Measurements from ENCODE around the gene IGSF3.
"Not testable (repeated sequence)": the region's sequence is repeated elsewhere in the genome, so short reads cannot be mapped to it uniquely, and the experiment has no call there.

IGSF3 gene

DNA sequence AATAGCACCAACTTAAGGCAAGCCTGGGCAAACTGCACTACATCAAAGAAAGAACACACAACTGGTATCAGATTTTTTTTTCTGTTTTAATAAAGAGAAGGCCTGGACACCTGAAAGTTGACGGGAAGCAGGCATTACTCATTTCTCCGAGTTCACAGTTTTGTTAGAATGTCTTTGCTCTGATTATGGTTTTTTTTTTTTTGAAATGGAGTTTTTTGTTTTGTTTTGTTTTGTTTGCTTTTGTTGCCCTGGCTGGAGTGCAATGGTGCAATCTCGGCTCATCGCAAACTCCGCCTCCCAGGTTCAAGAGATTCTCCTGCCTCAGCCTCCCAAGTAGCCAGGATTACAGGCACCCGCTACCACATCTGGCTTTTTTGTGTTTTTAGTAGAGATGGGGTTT is 9.7 kb downstream of the IGSF3 start:
- not testable (repeated sequence) for DNase-seq

DNA sequence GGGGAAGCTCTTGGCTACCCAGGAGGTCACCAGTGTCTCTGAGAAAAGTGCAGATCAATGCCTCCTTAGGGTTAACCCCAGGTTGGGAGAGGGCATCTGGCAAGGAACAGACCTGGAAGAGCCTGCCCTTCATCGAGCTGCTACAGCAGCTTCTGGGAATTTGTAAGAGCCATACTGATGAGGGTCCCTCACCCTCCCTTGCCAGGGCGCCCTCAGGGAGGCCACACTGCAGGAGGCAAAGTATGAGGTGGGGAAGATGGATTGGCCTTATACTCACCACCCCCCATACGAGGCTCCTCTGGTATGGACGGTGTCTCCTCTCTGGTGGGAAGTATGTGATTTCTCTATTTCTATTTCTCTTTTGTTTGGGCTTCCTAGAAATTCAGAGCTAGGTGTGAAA is 13.2 kb downstream of the IGSF3 start:
- no peak for DNase-seq

DNA sequence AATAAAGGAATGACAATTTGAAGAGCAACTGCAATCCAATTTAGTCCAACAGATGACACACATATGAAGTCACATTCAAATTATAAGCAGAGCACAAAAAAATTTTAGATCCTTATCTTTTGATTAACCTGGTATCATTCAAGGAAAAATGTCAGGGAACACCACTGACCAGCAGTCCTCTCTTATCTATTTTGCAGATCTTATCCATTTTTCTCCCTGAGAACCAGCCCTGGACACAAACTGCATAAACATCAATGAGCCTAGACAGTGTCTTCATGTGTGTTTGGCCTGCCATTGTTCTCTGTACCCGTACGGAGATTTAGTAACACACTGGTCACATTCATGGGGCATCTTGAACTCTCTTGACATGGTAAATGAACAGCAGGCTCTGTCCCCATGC is 14.9 kb downstream of the IGSF3 start:
- DNase-seq: not testable (repeated sequence)

DNA sequence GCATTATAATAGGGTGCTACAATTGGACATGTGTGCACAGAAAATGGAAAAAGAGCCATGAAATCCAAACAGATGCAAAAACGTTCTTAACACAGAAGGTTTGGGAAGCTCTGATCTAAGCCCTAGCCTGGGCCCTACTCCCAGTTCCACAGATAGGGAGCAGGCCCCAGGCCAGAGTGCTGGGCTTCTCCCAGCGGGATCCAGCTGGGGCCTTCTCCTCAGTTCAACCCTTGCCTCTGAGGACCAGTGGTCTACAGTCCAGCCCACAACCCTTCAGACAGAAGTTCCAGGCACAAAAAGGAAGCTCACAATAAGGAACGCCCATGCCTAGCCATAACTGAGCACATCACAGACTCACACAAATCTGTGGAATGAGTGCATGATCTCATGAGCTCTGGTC is 16.8 kb downstream of the IGSF3 start:
- DNase-seq: not testable (repeated sequence)

DNA sequence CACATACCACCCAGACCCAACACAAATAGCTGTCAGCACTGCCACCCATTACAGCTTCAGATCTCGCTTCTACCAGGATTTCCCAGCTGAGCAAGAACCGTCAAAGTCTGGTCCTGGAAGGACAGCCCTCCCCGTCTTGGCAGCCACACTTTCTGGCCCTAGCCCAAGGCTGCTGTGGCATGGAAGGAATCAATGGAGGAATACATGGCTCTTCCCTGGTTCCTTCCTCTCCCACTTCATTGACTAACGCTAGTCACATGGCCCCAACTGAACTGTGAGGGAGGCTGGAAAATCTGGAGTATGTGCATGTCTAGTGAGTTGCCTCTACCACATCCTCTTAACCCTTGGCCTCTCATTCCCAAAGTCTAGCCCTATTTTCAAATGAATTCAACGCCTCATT is 18.5 kb downstream of the IGSF3 start:
- DNase-seq: not testable (repeated sequence)

DNA sequence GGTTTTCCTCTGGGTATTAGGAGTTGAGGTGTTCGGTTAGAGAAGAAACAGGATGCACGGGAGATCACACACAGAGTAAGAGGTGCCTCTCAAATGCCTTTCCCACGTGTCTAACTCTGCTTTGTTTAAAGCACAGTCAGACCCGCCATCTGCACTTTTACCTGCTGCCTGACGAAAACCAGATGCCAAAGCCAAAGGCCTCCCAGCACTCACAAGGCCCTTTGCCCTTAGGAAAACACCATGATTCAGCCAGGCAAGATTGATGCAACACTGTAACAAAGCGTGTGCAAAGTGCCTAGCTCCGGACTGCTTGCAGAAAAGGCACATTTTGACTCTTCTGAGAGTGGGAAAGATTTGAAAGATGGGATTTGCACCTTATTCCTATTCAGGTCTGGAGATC is 19.2 kb downstream of the IGSF3 start:
- DNase-seq: not testable (repeated sequence)

DNA sequence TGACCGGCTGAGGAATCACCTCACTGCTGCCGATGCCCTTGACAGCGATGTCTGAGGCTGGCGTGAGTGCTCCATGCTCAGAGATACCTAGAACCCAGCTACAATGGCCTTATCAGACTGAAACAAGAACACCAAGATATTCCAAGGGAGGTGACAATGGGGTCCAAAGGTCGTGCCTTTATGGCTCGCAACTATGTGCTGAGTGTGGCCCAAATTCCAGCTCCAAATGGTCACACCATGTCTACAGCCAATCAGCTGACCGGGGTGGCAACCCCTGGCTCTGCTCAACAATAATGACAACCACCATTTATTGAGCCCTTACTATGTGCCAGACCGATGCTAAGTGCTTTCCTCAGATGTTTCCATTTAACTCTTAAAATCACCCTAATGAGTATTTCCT is 20.3 kb downstream of the IGSF3 start:
- not testable (repeated sequence) for DNase-seq

DNA sequence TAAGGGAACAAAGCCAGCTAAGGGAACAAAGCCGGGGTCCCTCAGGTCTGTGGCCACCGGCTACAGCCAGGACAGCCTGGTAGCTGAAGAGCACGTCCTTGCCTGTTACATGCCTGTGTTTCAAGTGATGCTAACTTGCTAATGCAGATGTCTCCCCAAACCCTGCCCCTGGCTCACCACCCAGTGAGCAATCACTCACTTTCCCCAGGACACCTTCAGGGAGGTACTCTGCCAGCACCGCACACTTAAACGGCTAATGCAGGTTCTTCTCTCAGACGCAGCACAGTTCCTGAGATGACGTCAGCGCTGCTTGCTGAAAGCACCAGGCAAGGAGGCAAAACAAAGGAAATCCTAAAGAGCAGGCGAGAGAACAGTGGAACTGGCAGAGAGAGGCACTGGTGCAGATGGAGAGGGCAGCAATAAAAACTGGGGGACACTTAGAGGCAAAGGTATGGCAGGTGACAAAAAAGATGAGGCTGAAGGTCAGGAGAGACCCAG is 20.8 kb downstream of the IGSF3 start:
- not testable (repeated sequence) for DNase-seq

DNA sequence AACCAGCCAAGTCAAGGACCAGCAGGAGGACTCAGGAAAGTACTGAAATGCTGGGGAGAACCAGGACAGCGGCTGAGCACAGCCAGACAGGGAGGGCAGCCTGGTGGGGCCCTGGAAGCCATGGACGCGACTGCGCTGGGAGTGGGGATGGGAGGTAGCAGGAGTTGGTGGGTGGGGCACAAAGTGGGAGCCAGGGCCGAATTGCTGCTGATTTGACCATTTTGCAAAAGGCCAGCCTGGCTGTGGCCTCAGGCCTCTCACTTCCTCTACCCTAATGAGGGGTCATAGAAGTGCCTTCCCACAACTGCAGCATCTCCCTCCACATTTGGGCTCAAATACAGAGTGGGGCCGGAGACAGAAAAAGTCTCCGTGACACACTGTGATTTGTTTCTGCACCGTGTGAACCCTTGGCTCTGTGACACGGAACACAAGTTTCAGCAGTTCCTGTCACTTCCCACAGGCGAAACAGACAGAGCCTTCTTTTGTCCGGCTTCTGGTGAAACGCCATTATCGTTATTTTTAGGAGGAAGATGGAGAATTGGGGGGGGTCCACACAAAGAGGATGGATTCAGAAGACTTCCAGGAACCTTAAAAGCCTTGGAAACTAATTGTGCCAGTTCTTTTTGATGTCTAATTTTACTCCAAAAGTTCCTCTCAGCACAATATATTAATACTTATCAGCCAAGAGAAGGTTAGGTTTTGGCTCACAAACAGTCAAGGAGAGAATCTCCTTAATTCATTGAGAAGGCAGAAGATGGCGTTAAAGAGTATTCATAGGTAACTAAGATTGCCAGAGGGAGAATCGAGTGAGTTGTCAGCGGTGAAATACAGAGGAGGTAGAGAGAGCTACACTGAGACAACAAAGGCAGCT is 21.5 kb downstream of the IGSF3 start:
- not testable (repeated sequence) for DNase-seq

DNA sequence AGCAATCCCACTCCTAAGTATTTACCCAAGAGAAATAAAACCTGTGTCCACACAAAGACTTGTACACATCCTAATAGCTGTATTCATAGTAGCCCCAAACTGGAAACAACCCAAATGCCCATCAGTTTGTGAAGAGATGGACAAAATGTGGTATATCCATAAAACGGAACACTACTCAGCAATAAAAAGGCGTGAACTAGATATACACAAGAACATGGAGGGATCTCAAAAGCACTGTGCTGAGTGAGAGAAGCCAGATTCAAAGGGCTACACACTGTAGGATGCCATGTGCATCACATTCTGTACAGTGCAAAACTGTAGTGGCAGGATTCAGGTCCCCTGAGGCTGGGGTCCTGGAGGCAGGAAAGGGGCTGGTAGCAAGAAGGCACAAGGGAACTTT is 22.5 kb downstream of the IGSF3 start:
- not testable (repeated sequence) for DNase-seq

DNA sequence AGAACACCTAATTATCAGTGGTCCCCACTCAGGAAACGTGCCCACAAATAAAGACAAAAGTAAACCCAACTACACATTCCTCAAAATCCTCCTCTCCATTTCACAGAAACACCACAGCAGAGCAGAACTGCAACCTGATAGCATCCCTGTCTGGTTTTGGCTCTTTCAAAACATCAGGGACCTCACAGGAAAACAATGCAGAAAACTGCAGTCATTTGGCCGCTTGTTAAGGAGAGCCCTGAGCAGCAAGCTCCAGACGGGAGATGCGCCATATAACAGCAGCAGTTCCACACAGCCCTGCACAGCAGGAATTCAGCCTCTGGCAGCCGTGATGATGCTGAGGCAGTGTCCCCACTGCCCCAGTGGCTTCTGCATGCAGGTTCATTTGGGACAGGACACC is 23.4 kb downstream of the IGSF3 start:
- not testable (repeated sequence) for DNase-seq

DNA sequence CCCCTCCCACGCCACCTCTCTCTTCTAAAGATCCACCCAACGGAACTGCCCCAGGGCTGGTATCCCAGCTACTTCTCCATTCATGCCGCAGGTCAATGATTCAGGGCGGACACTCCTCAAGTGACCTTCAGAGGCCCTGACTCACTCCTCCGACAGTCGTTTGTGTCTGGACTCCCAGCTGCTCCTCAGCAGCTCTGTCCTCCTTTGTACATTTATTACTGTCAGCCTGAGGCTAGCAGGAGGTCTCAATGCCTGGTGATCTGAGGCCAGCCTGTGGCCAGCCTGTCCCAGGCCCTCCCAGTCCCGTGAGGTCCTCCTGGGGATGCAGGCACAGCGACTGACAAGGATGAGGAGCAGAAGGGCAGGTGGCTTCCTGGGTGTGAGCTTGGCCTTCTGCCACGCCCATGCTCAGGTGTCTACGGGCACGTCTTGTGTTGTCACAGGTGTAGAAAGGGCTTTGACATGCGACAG is 24.2 kb downstream of the IGSF3 start:
- not testable (repeated sequence) for DNase-seq

DNA sequence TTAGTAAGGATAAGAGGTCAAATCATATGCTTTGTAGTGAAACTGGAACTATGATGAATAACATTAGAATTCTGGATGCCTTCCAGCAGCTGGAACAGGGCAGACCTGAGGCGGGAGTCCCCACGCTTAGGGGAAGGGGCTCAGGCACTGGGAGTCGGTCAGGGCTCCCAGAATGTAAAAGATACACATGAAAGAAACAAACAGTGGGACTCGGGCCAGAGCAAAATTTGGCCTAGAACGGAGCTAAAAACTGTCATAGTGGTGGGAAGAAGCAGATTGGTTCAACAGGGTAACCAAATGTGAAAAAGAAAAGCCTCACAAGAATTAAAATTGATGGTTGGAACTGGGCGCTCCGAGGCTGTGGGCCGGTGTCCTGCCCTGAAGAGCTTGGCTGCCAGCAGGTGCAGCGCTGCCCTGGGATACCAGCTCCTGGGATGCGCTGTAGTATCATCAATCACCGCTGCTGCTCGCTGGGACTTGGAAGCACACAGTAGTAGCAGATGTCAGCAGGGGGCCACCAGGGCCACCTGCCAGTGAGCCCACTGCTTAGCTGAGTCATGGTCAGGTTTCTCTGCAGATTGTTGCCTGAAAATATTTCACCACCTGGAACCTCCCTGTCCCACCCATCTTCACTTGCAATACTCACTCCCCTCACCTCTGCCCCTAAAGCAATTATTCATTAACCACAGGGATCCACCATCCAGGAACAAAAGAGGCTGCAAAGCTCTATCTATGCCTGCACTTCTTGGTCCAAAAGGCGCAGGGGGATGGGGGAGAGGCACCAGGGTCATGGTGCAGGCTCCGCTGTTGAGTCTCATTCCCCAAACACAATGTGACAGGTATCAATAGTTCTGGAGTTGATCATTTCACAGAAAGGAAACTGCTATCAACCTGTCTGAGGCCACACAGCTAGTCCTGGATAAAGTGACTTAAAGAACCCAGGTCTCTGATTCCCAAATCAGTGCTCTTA is 24.9 kb downstream of the IGSF3 start:
- DNase-seq: not testable (repeated sequence)

DNA sequence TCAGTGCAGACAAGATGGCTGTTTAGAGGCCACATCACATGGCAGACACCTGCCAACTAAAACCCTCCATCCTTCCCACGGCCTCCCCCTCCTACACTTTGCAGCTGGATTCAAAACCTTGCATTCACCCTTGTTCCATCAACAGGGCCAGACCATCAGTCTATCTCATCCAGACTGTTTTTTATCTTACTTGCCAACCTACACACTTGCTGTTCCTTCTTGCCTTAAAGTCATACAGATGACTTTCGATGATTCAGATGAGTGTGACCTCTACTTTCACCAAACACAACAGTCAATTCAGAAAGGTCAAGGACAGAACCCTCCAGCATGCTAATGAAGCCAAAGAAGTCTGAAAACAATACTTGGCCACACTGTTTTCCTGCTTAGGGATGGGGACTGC is 29.9 kb downstream of the IGSF3 start:
- not testable (repeated sequence) for DNase-seq

DNA sequence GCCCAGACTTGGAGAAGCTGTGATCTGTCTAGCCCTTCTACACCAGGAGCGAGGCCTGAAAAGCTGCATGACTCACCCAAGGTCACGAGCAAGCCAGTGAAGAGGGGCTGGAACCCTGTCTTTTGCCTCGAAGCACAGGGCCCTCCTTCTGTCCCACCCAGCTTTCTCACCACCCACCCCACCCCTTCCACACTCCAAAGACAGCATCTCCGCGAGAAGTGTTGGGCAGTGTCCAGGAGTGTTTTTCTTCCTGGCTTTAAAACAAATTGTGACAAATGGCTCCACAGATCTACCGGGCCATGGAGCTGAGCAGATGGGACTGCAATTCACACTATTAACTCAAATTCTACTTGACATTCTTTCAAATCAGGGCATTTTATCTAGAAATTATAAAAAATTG is 30.9 kb downstream of the IGSF3 start:
- DNase-seq: not testable (repeated sequence)

DNA sequence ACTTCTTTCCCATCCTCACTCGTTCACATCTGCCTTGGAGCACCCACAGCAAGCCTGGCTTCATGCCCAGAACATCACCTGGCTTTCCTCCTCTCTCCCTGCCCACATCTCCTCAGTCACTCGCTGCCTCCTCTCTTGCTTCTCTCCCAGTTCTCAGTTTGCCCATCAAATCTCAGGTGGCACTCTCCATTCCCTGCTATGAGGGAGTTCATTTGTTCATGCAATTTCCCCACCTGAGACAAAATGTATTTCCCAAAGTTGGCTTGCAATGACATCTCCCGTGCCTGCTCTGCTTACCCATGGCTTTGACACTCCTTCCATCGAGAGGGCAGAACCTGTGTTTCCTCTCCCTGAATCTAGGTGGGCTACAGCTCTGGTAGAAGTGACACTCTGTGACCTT is 33.1 kb downstream of the IGSF3 start:
- DNase-seq: not testable (repeated sequence)

DNA sequence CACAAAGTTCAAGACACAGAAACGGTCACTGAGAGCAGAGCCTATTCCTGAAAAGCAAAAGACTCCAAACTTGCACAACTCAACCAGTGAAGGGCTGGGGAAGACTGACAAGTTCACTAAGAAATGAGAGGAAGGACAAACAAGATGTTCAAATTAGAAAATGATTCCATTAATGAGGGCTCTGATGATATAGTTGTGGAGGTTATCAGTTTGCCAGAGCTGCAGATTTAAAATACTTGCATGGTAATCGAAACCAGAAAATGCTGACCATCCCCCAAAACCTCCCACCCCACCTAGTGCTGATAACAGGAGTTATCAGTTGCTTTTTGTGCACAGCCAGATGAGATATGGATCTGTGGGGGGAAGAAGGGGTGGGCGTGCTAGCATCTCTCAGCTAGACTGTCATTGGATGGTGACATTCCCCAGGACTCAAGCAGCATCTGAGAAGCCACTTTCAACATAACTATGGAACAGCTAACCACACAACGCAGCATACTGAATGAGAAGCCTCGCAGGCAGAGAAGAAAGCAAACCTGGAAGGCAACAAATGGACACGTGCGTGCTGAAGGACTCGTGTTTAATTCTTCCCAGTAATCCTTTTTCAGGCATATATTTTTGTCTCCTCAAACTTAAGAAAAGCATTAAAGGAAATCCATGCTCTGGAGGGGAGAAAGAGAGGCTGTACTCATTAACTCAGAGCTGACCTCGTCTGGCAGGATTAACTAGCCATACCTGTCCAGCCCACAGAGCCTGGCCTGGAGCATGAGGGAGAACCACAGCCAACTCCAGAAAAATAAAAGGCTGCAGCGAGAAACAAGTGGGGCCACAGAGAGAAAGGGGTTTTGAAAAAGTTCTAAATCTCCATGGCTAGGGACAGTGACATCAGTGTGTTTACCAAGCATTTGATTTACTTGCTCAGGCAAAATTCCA is 35.3 kb downstream of the IGSF3 start:
- not testable (repeated sequence) for DNase-seq

DNA sequence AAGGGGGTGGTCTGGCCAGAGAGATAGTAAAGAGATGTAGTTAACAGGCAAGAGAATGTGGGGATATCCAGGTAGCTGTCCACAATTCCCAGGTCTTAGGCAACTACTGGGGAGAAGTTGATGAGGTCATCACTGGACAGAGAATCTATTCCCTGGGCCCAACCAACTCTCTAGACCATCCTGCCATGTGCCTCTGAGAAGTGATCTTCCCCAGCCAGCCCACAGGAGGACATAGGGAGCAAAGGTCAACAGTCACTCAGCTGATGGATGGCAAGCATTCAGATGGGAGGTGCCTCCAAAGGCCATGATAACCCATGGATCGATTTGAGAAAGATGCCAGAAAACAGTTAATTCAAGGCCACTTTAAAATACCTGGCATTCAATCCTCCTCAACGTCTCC is 36.0 kb downstream of the IGSF3 start:
- not testable (repeated sequence) for DNase-seq

DNA sequence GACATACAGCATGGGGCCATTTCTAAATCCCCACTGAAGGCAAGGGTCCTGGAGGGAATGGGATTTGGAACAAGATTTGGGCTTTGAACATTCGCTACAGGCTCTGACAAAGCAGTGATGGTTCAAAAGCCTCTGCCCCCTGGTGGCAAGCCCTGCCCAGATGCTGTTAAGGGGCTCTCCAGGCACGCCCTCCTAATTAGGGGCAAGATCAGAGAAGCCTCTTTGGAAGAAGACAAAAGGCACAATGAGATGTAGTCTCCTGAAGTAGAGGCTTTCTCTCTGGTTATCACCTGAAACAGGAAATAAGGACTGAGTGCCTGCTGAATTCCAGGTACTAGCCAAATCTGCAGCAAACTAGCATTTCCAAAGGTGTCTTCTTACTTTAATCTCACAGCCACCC is 37.5 kb downstream of the IGSF3 start:
- not testable (repeated sequence) for DNase-seq

DNA sequence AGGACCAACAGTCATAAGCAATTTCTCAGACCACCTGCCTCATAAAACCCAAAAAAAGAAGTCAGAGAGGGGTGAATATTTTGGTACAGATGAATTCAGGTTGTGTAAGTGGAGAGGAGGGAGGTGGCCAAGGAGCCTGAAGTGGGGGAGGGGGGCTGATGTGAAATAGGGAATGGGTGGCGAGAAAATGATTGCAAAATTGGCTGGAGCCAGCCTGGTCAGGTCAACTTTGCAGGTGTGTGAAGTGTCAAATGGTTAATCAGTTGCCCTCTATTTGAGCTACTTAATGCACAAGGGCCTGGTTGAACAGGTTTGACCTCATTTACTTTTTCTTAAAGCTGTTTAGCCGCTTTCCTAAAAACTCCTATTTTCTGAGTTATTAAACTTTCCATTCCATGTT is 38.1 kb downstream of the IGSF3 start:
- DNase-seq: not testable (repeated sequence)

DNA sequence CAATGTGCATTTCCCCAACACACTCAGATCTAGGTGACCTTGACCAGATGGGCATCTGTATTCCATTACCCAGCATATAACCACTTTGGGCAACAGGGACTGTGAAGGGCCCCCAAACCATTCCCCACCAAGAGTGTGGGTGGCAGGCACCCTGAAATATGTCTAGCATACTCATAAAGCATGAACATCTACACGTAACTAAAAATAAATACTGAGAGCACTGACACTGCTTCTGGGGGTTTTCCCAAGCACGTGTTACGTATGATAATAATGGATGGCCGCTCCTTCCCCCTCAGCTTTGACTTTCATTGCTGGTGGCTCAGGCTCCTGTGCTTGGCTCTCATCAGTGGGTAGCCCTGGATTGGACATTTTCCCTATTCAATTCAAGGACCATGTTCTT is 39.1 kb downstream of the IGSF3 start:
- DNase-seq: no peak

DNA sequence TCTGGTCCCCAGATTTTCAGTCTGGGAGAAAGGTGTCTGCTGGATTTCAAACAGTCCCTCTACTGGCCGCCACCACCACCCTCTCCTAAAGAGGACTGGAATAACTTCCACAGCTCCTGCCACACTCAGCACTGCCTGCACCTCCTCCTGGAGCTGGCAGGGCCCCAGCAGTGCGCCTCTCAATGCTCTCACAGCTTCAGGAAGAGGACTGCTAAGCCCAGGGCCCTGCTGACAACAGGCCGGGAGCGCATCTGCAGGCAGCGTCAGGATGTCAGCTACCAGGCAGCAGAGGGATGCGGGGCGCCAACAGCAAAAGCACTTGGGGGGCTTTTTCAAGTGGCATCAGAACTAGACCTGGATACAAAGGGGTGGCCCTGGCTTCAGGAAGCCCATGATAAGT is 40.2 kb downstream of the IGSF3 start:
- not testable (repeated sequence) for DNase-seq
